Activated CD8-positive, alpha-beta memory T cell treated with anti-CD3 and anti-CD28 coated beads, Interleukin-2, amount 50 U/mL, for 48 hours (primary cell): ENCODE measurements around the gene CNTROB.
A peak's percentile ranks its signal among the peaks of the same experiment; 100 is the strongest.

Experiments
- DNase-seq: peaks from one replicate; pipeline ENCODE4 v3.0.0-alpha.2; 2020

CNTROB gene

DNA sequence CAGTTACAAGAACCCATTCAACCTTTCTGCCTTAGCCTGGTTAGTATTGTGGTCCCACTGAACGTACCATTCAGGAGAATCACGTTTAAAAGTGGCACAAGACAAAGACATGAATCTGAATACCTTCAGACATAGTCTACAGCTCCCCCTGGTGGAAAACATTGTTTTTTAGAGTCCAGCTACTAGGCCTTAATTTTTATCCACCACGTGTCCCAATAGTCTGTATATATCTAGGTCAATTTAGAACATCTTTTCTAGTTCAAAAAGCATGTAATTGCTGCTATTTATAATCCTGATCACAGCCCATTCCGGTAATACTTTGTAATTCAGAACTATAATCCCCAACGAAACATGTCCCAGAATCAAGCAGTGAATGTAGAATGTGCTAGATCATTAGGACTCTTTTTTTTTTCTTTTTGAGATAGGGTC is 56.8 kb downstream of the CNTROB start:
- no peak for DNase-seq

DNA sequence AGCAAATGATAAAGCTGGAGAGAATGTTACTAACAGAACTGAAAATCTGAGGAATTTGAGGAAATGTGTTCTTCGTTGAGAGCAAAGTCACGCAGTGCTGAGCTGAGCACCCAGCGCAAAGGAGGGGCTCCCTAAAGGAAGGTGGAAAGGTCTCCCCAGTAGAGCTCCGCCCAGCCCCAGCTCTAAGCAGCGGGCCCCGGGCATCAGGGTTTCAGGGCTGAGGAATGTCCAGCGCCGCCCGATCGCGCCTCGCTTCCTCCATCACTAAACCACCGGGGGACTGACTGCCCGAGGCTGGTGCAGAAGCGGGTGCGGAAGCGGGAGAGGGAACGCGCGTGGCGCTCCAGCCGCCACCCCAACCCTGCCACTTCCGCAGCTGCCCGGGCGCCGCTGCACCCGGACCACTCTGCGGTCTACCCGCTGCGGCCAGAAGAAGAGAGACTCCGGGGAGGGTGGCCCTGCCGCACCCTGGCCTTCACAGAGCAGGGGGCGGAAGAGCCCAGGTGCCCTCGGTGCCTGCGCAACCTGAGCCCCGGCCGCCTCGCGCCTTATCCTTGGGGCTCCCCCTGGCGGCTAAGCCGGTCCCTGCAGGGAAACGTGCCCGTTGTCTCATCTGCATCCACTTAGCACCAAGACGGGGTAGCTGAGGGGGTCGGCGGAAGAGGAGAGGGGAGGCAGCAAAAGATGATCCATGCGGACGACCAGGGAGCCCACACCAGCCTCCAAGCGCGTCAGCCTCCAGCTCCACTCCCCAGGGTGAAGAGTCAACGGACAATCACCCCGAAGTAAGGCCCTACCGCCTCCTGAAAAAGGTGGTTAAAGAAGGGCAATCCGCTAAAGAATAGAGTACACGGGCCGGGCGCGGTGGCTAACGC is 58.0 kb downstream of the CNTROB start:
- DNase-seq, result peak; percentile 100

DNA sequence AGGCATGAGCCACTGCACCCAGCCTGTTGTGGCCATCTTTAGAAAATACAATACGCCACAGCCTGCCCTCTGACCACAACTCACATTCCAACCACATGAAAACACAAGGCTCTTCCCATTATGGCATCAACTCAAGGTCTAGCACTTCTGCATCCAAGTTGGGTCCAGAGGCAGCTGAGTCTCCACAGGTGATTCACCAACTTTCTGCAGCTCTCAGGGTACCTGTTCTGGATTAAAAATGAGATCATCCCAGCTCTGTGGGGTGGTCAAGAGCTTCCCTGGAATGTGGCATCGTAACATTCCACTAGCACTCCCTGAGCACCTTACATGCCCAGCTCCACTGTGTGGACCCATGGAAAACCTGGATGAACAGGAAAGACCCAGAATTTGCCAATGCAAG is 60.5 kb downstream of the CNTROB start:
- no peak for DNase-seq

DNA sequence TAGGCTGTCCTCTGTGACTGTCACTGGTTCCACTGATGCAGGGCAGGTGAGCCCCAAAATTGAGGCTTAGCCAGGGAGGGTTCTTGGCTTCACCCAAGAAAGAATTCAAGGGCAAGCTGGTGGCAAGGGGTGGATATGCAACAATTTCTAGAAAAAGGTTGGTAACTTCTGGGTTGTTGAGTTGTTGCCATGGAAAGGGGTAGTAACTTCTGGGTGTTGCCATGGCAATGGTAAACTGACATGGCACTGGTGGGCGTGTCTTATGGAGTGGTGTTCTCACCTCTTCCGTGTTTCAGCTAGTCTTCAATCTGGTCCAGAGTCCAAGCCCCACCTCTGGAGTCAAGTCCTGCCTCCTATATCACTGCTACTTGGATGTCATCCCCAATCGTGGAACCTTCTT is 60.9 kb downstream of the CNTROB start:
- DNase-seq, result no peak

DNA sequence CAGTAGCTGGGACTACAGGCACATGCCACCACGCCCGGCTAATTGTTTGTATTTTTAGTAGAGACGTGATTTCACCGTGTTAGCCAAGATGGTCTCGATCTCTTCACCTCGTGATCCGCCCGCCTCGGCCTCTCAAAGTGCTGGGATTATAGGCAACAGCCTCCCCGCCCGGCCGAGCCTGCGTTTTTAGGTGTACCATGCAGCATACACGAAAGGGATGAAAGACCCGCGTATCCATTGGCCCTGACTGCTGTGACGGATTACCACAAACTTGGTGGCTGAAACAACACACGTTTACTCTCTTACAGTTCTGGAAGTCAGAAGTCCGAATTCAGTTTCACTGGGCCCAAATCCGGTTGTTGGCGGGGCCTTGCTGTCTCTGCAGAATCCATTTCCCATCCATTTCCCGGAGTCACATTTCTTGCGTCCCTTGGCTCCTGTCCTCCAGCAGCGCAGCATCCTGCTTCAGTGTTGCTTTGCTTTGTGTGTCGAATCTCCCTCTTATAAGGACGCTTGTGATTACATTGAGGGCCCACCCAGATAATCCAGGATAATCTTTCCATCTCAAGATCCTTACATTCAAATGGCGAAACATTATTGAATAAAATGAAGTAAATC is 62.1 kb downstream of the CNTROB start:
- DNase-seq, result no peak

DNA sequence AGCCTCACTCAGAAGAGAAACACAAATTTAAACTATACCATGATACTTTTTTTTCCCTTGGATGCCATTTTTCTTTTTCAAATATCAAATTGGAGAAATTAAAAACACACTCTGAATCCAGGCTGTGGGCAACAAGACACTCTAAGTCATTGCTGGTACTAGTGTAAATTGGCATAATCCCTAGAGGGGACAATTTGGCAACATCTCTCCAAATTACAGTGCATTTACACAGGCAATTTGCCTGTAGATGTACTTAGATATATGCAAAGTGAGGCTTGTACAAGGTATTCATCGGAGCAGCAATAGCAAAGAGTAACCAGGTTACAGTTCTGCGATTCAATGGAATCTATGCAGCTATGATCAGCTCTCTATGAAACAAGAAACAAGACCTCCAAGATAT is 63.7 kb downstream of the CNTROB start:
- DNase-seq, result no peak

DNA sequence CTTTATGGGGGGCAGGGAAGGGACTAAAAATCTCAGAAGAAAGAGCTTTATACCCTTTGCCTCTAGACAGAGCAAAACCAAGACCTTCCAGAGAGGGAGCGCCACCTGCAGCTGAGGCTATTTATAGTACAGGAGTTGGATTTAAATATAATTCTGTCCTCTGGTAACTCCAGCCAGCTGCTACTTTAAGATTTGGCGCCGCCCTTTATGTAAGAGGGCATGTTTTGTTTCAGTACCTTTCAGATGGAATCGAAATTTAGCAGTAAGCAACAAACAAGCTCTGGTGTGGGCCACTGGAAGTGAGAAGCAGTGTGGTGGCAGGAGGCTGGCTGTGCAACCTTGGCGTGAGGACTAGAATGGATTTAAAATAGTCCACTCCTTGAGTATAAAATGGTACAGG is 65.2 kb downstream of the CNTROB start:
- DNase-seq, result no peak
